Pancreas (tissue), 10 donors: ENCODE data around the gene F2R. TPM values are rescaled to one million over a fixed set of nuclear protein-coding genes. Genes with fewer than 3 reads are reported as not detected.
"Not testable (repeated sequence)": the region's sequence is repeated elsewhere in the genome, so short reads cannot be mapped to it uniquely, and the experiment has no call there.

Experiments
- ATAC-seq, 4 donors: fragments of 200-7000 bp; cut with Tn5 transposase; one replicate each; pipeline versions ENCODE4 v1.8.0 to v1.9.1; 2020; ENCODE audit warnings: mild to moderate bottlenecking in 4 of 4, moderate library complexity in 4 of 4
- DNase-seq, 6 donors: peaks; one replicate each; pipeline ENCODE4 v3.0.0-alpha.2; 2020
- FAIRE-seq: peaks from 2 replicates; lab custom pipeline; 2012; peaks lifted over from hg19 to GRCh38; lab: Jason Lieb, UNC
- H3K27ac ChIP-seq, 4 donors: fragments of 200-600 bp; sonication (generic); 1 replicate in 3 of 4; 2 replicates in 1 of 4; pipeline versions ENCODE4 v1.5.0 to v1.8.0; 2020
- H3K27me3 ChIP-seq, 4 donors: fragments of 200-600 bp; one replicate each; pipeline ENCODE4 v1.8.0; 2021
- H3K36me3 ChIP-seq, 3 donors: fragments of 200-600 bp; sonication (generic) in 1 of 3; one replicate each; pipeline versions ENCODE4 v1.5.0 to v1.8.0; 2020 to 2021
- H3K4me1 ChIP-seq, 3 donors: fragments of 200-600 bp; one replicate each; pipeline ENCODE4 v1.8.0; 2021
- H3K4me3 ChIP-seq, 4 donors: fragments of 200-600 bp; sonication (generic) in 2 of 4; one replicate each; pipeline versions ENCODE4 v1.5.0 to v1.8.0; 2020 to 2021
- H3K9me3 ChIP-seq, 4 donors: fragments of 200-600 bp; one replicate each; pipeline ENCODE4 v1.8.0; 2021
- CTCF ChIP-seq, 4 donors: fragments of 200-600 bp; sonication (generic) in 3 of 4; IDR thresholded peaks; one replicate each; pipeline versions ENCODE4 v1.5.0 to v1.8.0; 2021; ENCODE audit warnings: antibody characterized with exemption in 4 of 4
- WGBS, 2 donors: extraction: QIAGEN DNeasy Blood & Tissue Kit; methylation state at CpG; one replicate each; pipeline ENCODE4 v1.1.7; 2013; 5-methylcytosine and 5-hydroxymethylcytosine counted together
- intact Hi-C, 3 donors: fragments of 100-400 bp; cut with DNase I; formaldehyde crosslinking; loops; one replicate each; pipeline versions ENCODE4 v1.11.1 to v1.14.2; 2022
- polyA plus RNA-seq, 2 donors: library from polyadenylated mRNA; stranded (reverse); fragments of 200-250 nt; gene quantifications; one replicate each; pipeline ENCODE4 v1.2.3, GENCODE V29; 2013
- total RNA-seq, 6 donors: library from RNA; stranded (reverse); fragmentation: NEBNext Ultra II Directional in 4 of 6; extraction: Animal tissue kit (Norgen Biotek cat#: 25700) in 4 of 6; gene quantifications; one replicate each; pipeline versions ENCODE4 v1.2.1 to v1.2.4, GENCODE V29; 2021 to 2023
- donor health status: healthy with polysubstance abuse.
- donor health status: DM: no; HTN: no; CAD: no; lungs with moderate emphysema.
- donor health status: DM: no; HTN: no; CAD: no.
- donor health status: control.
- donor health status: control.
- donor health status: Bipolar disorder and iron deficiency.
- donor health status: DM: yes; HTN: yes; CAD: no.
- donor health status: DM: no; HTN: no; CAD: no.
- donor health status: DM: no; HTN: no; CAD: no.
- donor health status: DM: yes; HTN: yes; CAD: no.

F2R gene
- total and polyA plus RNA-seq, 8 donors, result 0.38 to 15.0 (median 1.7) TPM

- FAIRE-seq (peak; percentile 87), DNase-seq (no peak), ATAC-seq (no peak)
- no peak overlapping the region for H3K4me3 ChIP-seq
- WGBS, 2 donors, result 85 to 90% methylated on average over 4 of the region's 4 CpGs
- no peak for TF ChIP-seq CTCF (IDR thresholded peaks at IDR 0.05)
- no peak overlapping the region for H3K27ac ChIP-seq
- no peaks in the 10 kb centered on the region for H3K4me1 ChIP-seq
- no peaks in the 10 kb centered on the region for H3K36me3 ChIP-seq
- H3K27me3 ChIP-seq, result no peaks in the 10 kb centered on the region
- H3K9me3 ChIP-seq, result no peaks in the 10 kb centered on the region
- intact Hi-C loops, result no loop called here
Measured at GRCh38 chr5:76757049-76757448, 41.1 kb downstream of the F2R start.

GRCh38 chr5:76761118-76761517 is 45.2 kb downstream of the F2R start:
- H3K27ac ChIP-seq, H3K4me3 ChIP-seq, H3K9me3 ChIP-seq, H3K4me1 ChIP-seq, FAIRE-seq, H3K36me3 ChIP-seq, DNase-seq, H3K27me3 ChIP-seq, ATAC-seq, intact Hi-C loops: not testable (repeated sequence)
- 68 to 83% methylated on average over 9 of the region's 9 CpGs for WGBS, 2 donors

- H3K27ac ChIP-seq, result no peak overlapping the region
- no peaks in the 10 kb centered on the region for H3K36me3 ChIP-seq
- no peak for ATAC-seq
- no peaks in the 10 kb centered on the region for H3K4me1 ChIP-seq
- no peak overlapping the region for H3K4me3 ChIP-seq
- intact Hi-C loops, result no loop called here
- WGBS, 2 donors, result 65 to 70% methylated on average over 2 of the region's 2 CpGs
- H3K9me3 ChIP-seq, result no peaks in the 10 kb centered on the region
- no peak for DNase-seq
- no peaks in the 10 kb centered on the region for H3K27me3 ChIP-seq
- no peak for TF ChIP-seq CTCF (IDR thresholded peaks at IDR 0.05)
- FAIRE-seq, result no peak
Measured at GRCh38 chr5:76762484-76762883, 46.6 kb downstream of the F2R start.

GRCh38 chr5:76763136-76763535 is 47.2 kb downstream of the F2R start:
- H3K27me3 ChIP-seq, result no peaks in the 10 kb centered on the region
- intact Hi-C loops, result no loop called here
- TF ChIP-seq CTCF (IDR thresholded peaks at IDR 0.05), result no peak
- H3K27ac ChIP-seq, result no peak overlapping the region
- ATAC-seq (no peak), FAIRE-seq (no peak), DNase-seq (no peak)
- no peak overlapping the region for H3K4me3 ChIP-seq
- H3K36me3 ChIP-seq, result no peaks in the 10 kb centered on the region
- no peaks in the 10 kb centered on the region for H3K9me3 ChIP-seq
- no peaks in the 10 kb centered on the region for H3K4me1 ChIP-seq

- no peak for ATAC-seq
- no peaks in the 10 kb centered on the region for H3K36me3 ChIP-seq
- H3K9me3 ChIP-seq, result no peaks in the 10 kb centered on the region
- no peak overlapping the region for H3K4me3 ChIP-seq
- no peak overlapping the region for H3K27ac ChIP-seq
- no peak for DNase-seq
- no peaks in the 10 kb centered on the region for H3K4me1 ChIP-seq
- intact Hi-C loops, result no loop called here
- no peak for FAIRE-seq
- TF ChIP-seq CTCF (IDR thresholded peaks at IDR 0.05), result no peak
- no peaks in the 10 kb centered on the region for H3K27me3 ChIP-seq
- WGBS, 2 donors, result 58 to 71% methylated on average over 3 of the region's 3 CpGs
Measured at GRCh38 chr5:76764374-76764773, 48.4 kb downstream of the F2R start.

- Histone ChIP-seq H3K9me3 (no peaks in the 10 kb centered on the region), H3K27ac (no peak overlapping the region), H3K4me3 (no peak overlapping the region), H3K27me3 (no peaks in the 10 kb centered on the region), H3K36me3 (no peaks in the 10 kb centered on the region), H3K4me1 (no peaks in the 10 kb centered on the region)
- ATAC-seq, result peak in 1 of 4 donors; percentile 27
- no peak for TF ChIP-seq CTCF (IDR thresholded peaks at IDR 0.05)
- WGBS, 2 donors, result 50 to 51% methylated on average over 3 of the region's 3 CpGs
- FAIRE-seq, result no peak
- intact Hi-C loops, result no loop called here
- no peak for DNase-seq
Measured at GRCh38 chr5:76765249-76765648, 49.3 kb downstream of the F2R start.
